Left renal pelvis (tissue), 4 donors: ENCODE measurements around the gene VAC14. TPM values are rescaled to one million over a fixed set of nuclear protein-coding genes. Genes with fewer than 3 reads are reported as not detected.
A peak's percentile ranks its signal among the peaks of the same experiment; 100 is the strongest.
"Not testable (repeated sequence)": the region's sequence is repeated elsewhere in the genome, so short reads cannot be mapped to it uniquely, and the experiment has no call there.

Experiments used
- DNase-seq, 4 donors: peaks; one replicate each; pipeline ENCODE4 v3.0.0-alpha.2; 2013; ENCODE audit warnings: low read depth in 4 of 4, low spot score in 3 of 4
- polyA plus RNA-seq, 4 donors: library from polyadenylated mRNA; unstranded; fragments of 120-200 nt; gene quantifications; one replicate each; pipeline ENCODE4 v1.2.1, GENCODE V29; 2013; ENCODE audit not compliant: insufficient read length in 4 of 4

The VAC14 gene
- polyA plus RNA-seq, 4 donors, result 24.3 to 42.0 (median 37.9) TPM

- DNase-seq, result peak; percentile 69 to 83 (median 75)
These were observed 146.9 kb downstream of the VAC14 start for GRCh38 chr16:70653809-70654771.

DNA sequence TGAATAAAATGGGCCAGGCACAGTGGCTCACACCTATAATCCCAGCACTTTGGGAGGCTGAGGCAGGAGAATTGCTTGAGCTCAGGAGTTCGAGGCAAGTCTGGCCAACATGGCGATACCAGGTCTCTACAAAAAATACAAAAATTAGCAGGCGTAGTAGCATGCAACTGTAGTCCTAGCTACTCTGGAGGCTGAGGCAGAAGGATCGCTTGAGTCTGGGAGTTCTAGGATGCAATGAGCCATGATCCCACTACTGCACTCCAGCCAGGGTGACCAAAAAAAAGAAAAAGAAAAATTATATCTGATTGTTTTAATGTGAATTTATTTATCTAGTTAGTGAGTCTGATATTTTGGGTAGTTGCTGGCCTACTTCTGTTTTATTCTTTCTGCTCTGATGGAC is 147.6 kb downstream of the VAC14 start:
- DNase-seq, result no peak

DNA sequence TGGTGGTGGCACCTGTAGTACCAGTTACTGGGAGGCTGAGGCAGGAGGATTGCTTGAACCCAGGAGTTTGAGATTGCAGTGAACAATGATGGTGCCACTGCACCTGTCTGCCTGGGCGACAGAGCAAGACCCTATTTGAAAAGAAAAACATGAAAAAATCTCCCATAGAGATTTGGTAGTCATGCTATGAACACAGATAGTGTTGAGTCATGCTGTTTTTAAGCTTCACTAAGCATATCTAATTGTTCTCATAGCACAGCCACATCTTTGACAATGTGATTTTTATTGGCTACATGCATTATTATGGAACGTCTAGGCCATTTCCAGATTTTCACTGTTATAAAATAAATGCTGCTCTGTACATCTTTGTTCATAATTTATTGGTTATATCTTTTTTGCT is 148.6 kb downstream of the VAC14 start:
- DNase-seq, result no peak

DNA sequence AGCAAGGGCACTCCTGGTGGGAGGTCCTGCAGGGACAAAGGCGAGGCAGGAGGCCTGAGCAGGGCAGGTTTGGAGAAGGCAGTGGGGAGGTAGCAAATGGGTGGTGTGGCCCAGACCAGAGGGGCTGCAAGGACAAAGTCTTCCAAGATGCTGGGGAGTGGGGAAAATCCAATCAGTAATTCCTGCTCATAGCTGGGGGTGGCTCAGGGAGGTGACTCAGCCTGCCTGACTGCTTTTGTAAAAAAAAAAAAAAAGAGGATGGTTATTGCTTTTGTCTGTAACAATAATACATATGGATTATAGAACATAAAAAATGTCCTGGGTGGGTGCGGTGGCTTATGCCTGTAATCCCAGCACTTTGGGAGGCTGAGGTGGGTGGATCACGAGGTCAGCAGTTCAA is 149.4 kb downstream of the VAC14 start:
- DNase-seq, result no peak

GRCh38 chr16:70650216-70650615 is 150.7 kb downstream of the VAC14 start:
- no peak for DNase-seq

- DNase-seq, result no peak
These were observed 151.7 kb downstream of the VAC14 start for GRCh38 chr16:70649300-70649699.

DNA sequence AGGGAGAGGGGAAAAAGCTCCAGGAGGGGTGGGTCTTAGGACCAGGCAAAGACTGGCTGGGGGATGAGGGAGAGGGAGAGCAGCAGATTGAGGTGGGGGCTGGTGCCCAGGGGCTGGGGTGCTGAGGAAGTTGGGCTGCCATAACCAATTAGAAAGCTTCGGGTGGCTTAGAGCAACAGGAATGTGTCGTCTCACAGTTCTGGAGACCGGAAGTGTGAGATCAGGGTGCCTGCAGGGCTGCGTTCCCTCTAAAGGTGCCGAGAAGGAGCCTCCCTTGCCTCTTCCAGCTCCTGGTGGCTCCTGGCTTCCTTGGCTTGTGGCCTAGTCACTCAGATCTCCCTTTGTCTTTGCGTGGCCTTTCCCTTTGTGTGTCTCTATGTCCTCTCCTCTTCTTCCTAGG is 152.4 kb downstream of the VAC14 start:
- no peak for DNase-seq

DNA sequence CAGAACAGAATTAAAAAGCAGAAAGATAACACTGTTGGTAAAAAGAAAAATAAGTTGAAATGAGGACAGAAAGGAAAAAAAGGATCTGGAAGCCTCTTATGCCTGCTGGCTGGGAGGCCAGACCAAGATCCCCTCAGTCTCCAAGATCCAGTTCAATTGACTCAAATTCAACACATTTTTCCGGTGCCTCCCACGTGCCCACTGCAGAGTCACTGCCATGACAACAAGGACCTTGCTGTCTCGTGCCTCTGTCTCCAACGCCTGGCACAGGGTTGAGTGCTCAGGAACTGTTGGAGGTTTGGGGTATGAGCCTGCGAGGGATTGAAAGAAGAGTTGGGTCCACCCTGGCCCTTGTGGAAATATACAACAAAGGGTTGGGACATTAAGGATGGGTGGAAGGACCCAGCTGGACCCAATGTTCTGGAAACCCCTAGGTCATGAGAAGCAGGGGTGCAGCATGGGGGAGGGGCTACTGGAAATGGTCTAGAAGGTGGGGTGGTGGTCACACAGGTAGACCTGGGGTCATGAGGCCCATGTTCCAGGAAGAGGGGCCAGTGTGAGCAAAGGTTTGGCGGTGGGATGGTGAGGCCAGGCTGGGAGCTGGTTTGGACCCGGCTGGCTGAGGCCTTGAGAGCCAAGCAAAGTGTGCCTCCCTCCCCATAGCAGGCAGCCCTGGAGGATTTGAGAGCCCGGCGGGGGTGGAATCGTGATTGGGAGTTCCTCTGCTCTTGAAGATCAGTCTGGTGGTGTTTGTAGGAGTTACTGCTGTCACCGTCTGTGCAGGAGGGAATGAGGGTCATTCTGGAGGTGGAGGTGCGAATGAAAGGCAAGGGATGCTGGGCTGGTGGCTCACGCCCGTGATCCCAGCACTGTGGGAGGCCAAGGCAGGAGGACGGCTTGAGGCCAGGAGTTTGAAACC is 153.3 kb downstream of the VAC14 start:
- DNase-seq, result no peak

GRCh38 chr16:70646260-70647241 is 154.4 kb downstream of the VAC14 start, which contains the start of gene IL34:
IL34 (plus strand) TSS chr16:70646559; CDS start chr16:70646948, 389 bp downstream.
- DNase-seq, result no peak

DNA sequence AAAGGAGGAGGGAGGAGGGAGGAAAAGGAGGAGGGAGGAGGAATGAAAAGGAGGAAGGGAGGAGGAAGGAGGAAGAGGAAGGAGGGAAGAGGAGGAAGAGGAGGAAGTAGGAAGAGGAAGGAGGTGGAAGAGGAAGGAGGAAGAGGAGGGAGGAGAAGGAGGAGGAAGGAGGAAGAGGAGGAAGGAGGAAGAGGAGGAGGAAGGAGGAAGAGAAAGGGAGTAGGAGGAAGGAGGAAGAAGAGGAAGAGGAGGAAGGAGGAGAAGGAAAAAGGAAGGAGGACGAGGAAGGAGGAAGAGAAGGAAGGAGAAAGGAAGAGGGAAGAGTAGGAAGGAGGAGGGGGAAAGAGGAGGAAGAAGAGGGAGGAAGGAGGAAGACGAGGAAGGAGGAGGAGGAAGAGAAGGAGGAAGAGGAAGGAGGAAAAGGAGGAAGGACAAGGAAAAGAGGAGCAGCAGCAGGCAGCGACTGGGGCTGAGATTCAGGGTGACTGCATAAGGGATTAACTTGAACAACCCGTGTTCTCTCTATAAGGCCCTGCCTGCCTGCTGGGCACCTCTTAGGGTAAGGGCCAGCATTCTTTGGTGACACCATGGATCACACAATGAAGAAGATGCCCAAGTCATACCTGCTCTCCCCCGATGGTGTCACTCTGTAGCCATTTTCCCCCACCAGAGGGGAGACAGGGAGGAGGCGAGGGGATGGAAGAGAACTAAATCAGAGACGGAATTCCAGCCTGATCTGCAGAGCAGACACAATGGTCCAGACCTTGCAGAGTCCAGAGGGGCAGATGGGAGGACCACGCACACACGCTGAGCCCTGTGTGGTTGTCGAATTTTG is 156.0 kb downstream of the VAC14 start:
- DNase-seq, result no peak

GRCh38 chr16:70643264-70643663 is 157.7 kb downstream of the VAC14 start:
- DNase-seq, result not testable (repeated sequence)

DNA sequence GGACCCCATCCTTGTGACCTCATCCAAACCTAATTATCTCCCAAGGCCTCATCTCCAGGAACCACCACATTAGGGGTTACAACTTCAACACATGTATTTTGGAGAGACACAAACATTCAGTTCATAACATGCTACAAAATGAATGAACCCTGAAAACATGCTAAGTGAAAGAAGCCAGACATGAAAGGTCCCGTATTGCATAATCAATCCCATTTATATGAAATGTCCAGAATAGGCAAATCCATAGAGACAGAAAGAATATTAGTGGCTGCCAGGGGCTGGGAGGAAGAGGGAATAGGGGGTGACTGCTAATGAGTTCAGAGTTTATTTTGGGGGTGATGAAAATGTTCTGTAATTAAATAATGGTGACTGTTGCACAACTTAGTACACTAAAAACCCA is 158.3 kb downstream of the VAC14 start:
- no peak for DNase-seq

GRCh38 chr16:70638814-70639792 is 161.9 kb downstream of the VAC14 start:
- DNase-seq, result no peak

Other genes starting within 250 kb of the VAC14 start
- 1 to 10 TPM; 1.0 to 5.5 (median 1.1) TPM for gene IL34, start 154.6 kb downstream of the VAC14 start, polyA plus RNA-seq
- gene MTSS2, start 115.1 kb downstream of the VAC14 start, polyA plus RNA-seq, result 10 to 100 TPM; 41.6 to 48.8 (median 45.2) TPM